Lung (tissue), 12 donors: ENCODE results near the gene SVIL. TPM values are rescaled to one million over a fixed set of nuclear protein-coding genes. Genes with fewer than 3 reads are reported as not detected.

Experiments used
- ATAC-seq: fragments of 200-7000 bp; cut with Tn5 transposase; one replicate; pipeline ENCODE4 v1.9.1; 2020; ENCODE audit warnings: moderate number of reproducible peaks; ENCODE audit not compliant: insufficient read depth, low FRiP score
- DNase-seq, 3 donors: peaks; one replicate each; pipeline ENCODE4 v3.0.0-alpha.2; 2013 to 2017
- H3K27ac ChIP-seq, 2 donors: one replicate each; pipeline ENCODE4 v1.5.1; 2013; ENCODE audit warnings: mild to moderate bottlenecking in 2 of 2, moderate library complexity in 2 of 2, control low read depth in 1 of 2, inconsistent platforms in 1 of 2, low read depth in 1 of 2, low read length in 1 of 2
- H3K27me3 ChIP-seq, 3 donors: one replicate each; pipeline ENCODE4 v1.5.1; 2013; ENCODE audit warnings: low read length in 2 of 3; ENCODE audit not compliant: control insufficient read depth in 3 of 3, insufficient read depth in 3 of 3
- H3K36me3 ChIP-seq, 4 donors: one replicate each; pipeline ENCODE4 v1.5.1; 2013; ENCODE audit warnings: low read length in 4 of 4, mild to moderate bottlenecking in 1 of 4, moderate library complexity in 1 of 4; ENCODE audit not compliant: control insufficient read depth in 4 of 4, insufficient read depth in 4 of 4
- H3K4me1 ChIP-seq, 5 donors: one replicate each; pipeline ENCODE4 v1.5.1; 2013; ENCODE audit warnings: low read length in 5 of 5, mild to moderate bottlenecking in 2 of 5, moderate library complexity in 1 of 5; ENCODE audit not compliant: control insufficient read depth in 5 of 5, insufficient read depth in 5 of 5
- H3K4me3 ChIP-seq: one replicate; pipeline ENCODE4 v1.5.1; 2013; ENCODE audit warnings: mild to moderate bottlenecking, control low read depth, moderate library complexity
- H3K9ac ChIP-seq, 2 donors: one replicate each; pipeline ENCODE4 v1.5.1; 2013; ENCODE audit warnings: low read length in 2 of 2, control low read depth in 1 of 2; ENCODE audit not compliant: insufficient read depth in 1 of 2
- H3K9me3 ChIP-seq, 4 donors: one replicate each; pipeline ENCODE4 v1.5.1; 2013; ENCODE audit warnings: low read length in 3 of 4, mild to moderate bottlenecking in 1 of 4, moderate library complexity in 1 of 4; ENCODE audit not compliant: control insufficient read depth in 4 of 4, insufficient read depth in 3 of 4
- CTCF ChIP-seq: IDR thresholded peaks from 2 replicates; pipeline ENCODE4 v1.5.1; 2012; ENCODE audit warnings: mild to moderate bottlenecking; ENCODE audit errors: control extremely low read depth, extremely low read depth
- WGBS, 2 donors: extraction: QIAGEN DNeasy Blood & Tissue Kit; methylation state at CpG; one replicate each; pipeline ENCODE4 v1.1.7; 2013; 5-methylcytosine and 5-hydroxymethylcytosine counted together
- polyA plus RNA-seq, 2 donors: library from polyadenylated mRNA; stranded (reverse); fragments of 200-250 nt; gene quantifications; one replicate each; pipeline ENCODE4 v1.2.1, GENCODE V29; 2013
- total RNA-seq, 2 donors: library from RNA; depleted of rRNA in 1 of 2; stranded (reverse); fragments of >200 nt in 1 of 2; gene quantifications; one replicate each; pipeline ENCODE4 v1.2.1, GENCODE V29; 2014 to 2021
- donor health status: control.
- donor health status: control.
- donor health status: Bipolar disorder and iron deficiency.
- donor health status: healthy.
- donor health status: DM: yes; HTN: yes; CAD: no.

The SVIL gene
- total and polyA plus RNA-seq, 4 donors, result 13.6 to 117 (median 44.0) TPM

- Histone ChIP-seq H3K27me3 (no peaks in the 10 kb centered on the region), H3K4me1 (peaks cover 0 to 3% (median 0%) of the 10 kb centered on the region in 5 donors), H3K9me3 (peaks cover 0 to 19% (median 5%) of the 10 kb centered on the region in 4 donors), H3K36me3 (no peaks in the 10 kb centered on the region), H3K27ac (no peak overlapping the region), H3K9ac (no peak overlapping the region), H3K4me3 (no peak overlapping the region)
- no peak for TF ChIP-seq CTCF
- DNase-seq (no peak), ATAC-seq (no peak)
- WGBS, 2 donors, result 87 to 89% methylated on average over 9 of the region's 9 CpGs
Observed at GRCh38 chr10:29438271-29438670, 196.5 kb downstream of the SVIL start.

DNA sequence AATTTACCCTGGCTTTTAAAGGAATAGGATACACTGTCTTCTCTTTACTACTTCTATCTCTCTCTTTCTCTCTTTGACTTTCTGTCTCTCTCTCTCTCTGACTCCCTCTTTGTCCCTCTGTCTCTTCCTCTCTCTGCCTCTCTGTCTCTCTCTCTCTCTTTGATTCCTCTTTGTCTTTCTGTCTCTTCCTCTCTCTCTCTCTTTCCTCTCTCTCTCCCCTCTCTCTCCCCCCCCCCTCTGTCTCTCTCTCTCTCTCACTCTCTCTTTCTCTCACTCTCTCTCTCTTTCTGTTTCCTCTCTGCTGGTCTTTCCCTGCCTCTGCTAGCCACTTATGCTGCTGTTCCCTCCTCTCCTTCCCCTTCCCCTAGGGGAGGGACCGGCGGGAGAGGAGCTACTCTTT lies 196.9 kb downstream of the SVIL start:
- no peak overlapping the region for H3K27ac ChIP-seq
- no peak for TF ChIP-seq CTCF
- peaks cover 0 to 3% (median 0%) of the 10 kb centered on the region in 5 donors for H3K4me1 ChIP-seq
- no peaks in the 10 kb centered on the region for H3K27me3 ChIP-seq
- H3K9me3 ChIP-seq, result peaks cover 0 to 19% (median 5%) of the 10 kb centered on the region in 4 donors
- ATAC-seq, result no peak
- 95 to 98% methylated on average over 2 of the region's 2 CpGs for WGBS, 2 donors
- H3K4me3 ChIP-seq, result no peak overlapping the region
- H3K9ac ChIP-seq, result no peak overlapping the region
- DNase-seq, result no peak
- H3K36me3 ChIP-seq, result no peaks in the 10 kb centered on the region

- ATAC-seq, result no peak
- peaks cover 0 to 19% (median 5%) of the 10 kb centered on the region in 4 donors for H3K9me3 ChIP-seq
- H3K27ac ChIP-seq, result no peak overlapping the region
- DNase-seq, result no peak
- H3K27me3 ChIP-seq, result no peaks in the 10 kb centered on the region
- 90 to 91% methylated on average over 6 of the region's 6 CpGs for WGBS, 2 donors
- H3K4me1 ChIP-seq, result peaks cover 0 to 3% (median 0%) of the 10 kb centered on the region in 5 donors
- H3K36me3 ChIP-seq, result no peaks in the 10 kb centered on the region
- no peak overlapping the region for H3K4me3 ChIP-seq
- no peak for TF ChIP-seq CTCF
- no peak overlapping the region for H3K9ac ChIP-seq
Observed at GRCh38 chr10:29435809-29436501, 198.8 kb downstream of the SVIL start.

- DNase-seq, result no peak
- no peak overlapping the region for H3K4me3 ChIP-seq
- H3K9ac ChIP-seq, result no peak overlapping the region
- no peak overlapping the region for H3K27ac ChIP-seq
- no peaks in the 10 kb centered on the region for H3K36me3 ChIP-seq
- ATAC-seq, result no peak
- peaks cover 0 to 13% (median 5%) of the 10 kb centered on the region in 4 donors for H3K9me3 ChIP-seq
- no peaks in the 10 kb centered on the region for H3K27me3 ChIP-seq
- no peak for TF ChIP-seq CTCF
- H3K4me1 ChIP-seq, result peaks cover 0 to 3% (median 0%) of the 10 kb centered on the region in 5 donors
Observed at GRCh38 chr10:29434111-29434510, 200.7 kb downstream of the SVIL start.
